ENCODE data around the gene TMPRSS7. TPM values are rescaled to one million over a fixed set of nuclear protein-coding genes. Genes with fewer than 3 reads are reported as not detected.

Gene TMPRSS7
- total RNA-seq, 1 donor from 2014 or later, result not detected

GRCh38 chr3:112003321-112004080 lies 31.0 kb upstream of the TMPRSS7 start:
- Mint-ChIP-seq H3K9me3 (no peaks in the 10 kb centered on the region), H3K4me1 (peaks cover 28% of the 10 kb centered on the region), H3K4me3 (no peak overlapping the region), H3K27ac (no peak overlapping the region), H3K36me3 (no peaks in the 10 kb centered on the region), H3K27me3 (ENCODE audit: low read depth) (peaks cover 21% of the 10 kb centered on the region)
- no peak for TF ChIP-seq CTCF (IDR thresholded peaks at IDR 0.05; ENCODE audit: unreplicated experiment)
- DNase-seq (ENCODE audit: low spot score in 2 of 2, unreplicated experiment in 2 of 2), result no peak

DNA sequence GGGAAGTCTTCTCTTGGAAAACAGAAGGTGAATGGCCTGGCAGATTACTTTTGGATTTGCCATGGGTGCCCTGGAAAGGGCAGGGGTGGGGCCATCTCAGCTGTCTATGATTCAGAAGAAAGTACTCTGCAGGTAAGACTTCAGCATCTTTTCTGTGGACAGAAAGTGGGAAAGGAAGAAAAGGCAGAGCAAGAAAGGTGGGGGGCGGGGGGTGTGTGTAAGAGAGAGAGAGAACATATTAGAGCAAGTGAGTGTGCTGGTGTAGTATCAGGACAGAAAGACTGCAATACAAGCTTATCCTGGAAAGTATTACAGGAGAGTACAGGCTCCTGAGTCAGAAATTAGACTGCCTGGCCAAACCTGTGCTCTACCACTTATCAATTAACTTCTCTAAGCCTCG lies 30.3 kb upstream of the TMPRSS7 start:
- Mint-ChIP-seq H3K4me3 (no peak overlapping the region), H3K4me1 (peaks cover 25% of the 10 kb centered on the region), H3K36me3 (no peaks in the 10 kb centered on the region), H3K27me3 (ENCODE audit: low read depth) (peaks cover 15% of the 10 kb centered on the region), H3K27ac (no peak overlapping the region), H3K9me3 (no peaks in the 10 kb centered on the region)
- no peak for DNase-seq (ENCODE audit: low spot score in 2 of 2, unreplicated experiment in 2 of 2)
- no peak for TF ChIP-seq CTCF (IDR thresholded peaks at IDR 0.05; ENCODE audit: unreplicated experiment)

DNA sequence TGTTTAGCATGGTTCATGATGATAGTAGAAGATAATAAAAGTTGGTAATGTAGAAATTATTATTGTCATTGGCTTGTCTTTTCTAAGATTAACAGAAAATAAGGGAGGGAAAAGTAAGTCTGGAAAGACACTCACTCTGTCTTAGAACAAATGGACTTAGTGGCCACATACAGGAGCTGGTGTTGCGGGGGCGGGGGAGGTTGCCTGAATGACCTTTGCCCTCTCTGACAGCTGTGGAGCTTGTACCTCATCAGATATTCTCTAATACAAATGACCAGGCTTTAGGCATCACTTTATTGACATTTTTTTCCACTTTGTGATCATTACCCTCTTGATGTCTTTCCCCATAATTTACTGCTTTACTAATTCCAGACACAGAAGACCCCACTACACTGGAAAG lies 29.9 kb upstream of the TMPRSS7 start:
- peaks cover 23% of the 10 kb centered on the region for H3K4me1 Mint-ChIP-seq
- no peak for TF ChIP-seq CTCF (IDR thresholded peaks at IDR 0.05; ENCODE audit: unreplicated experiment)

GRCh38 chr3:112005091-112005672 lies 29.4 kb upstream of the TMPRSS7 start:
- Mint-ChIP-seq H3K9me3 (no peaks in the 10 kb centered on the region), H3K27me3 (ENCODE audit: low read depth) (peaks cover 9% of the 10 kb centered on the region), H3K4me1 (peaks cover 21% of the 10 kb centered on the region), H3K27ac (no peak overlapping the region), H3K4me3 (no peak overlapping the region), H3K36me3 (no peaks in the 10 kb centered on the region)
- no peak for DNase-seq (ENCODE audit: low spot score in 2 of 2, unreplicated experiment in 2 of 2)
- TF ChIP-seq CTCF (IDR thresholded peaks at IDR 0.05; ENCODE audit: unreplicated experiment), result no peak

More for the DNA sequence above, 29.9 kb upstream of the TMPRSS7 start:
- no peak for DNase-seq (ENCODE audit: low spot score in 2 of 2, unreplicated experiment in 2 of 2)
- no peak overlapping the region for H3K4me3 Mint-ChIP-seq
- no peak overlapping the region for H3K27ac Mint-ChIP-seq
- H3K9me3 Mint-ChIP-seq, result no peaks in the 10 kb centered on the region
- no peaks in the 10 kb centered on the region for H3K36me3 Mint-ChIP-seq
- H3K27me3 Mint-ChIP-seq (ENCODE audit: low read depth), result peaks cover 12% of the 10 kb centered on the region

DNA sequence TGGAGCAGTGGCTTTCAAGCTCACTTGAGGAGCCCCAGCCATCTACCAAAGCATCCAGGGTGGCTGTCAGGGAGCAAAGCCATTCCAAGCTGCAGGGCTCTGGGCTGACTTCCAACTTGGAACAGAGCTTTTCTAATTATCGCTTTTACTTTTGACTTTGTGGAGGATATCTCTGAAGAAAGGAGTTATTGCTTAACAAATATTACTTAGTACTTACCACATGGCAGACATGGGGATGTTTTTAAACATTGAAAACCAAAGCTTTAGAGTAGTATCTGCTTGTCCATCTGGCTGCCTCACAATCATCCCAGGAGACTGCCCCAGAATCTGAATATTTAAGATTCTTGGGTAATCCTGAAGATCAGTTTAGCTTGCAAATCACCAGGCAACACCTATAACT lies 26.9 kb upstream of the TMPRSS7 start:
- Mint-ChIP-seq H3K27ac (peak overlapping the region; percentile 62), H3K4me1 (peaks cover 27% of the 10 kb centered on the region), H3K9me3 (no peaks in the 10 kb centered on the region), H3K27me3 (ENCODE audit: low read depth) (no peaks in the 10 kb centered on the region), H3K36me3 (no peaks in the 10 kb centered on the region), H3K4me3 (no peak overlapping the region)
- TF ChIP-seq CTCF (IDR thresholded peaks at IDR 0.05; ENCODE audit: unreplicated experiment), result no peak
- no peak for DNase-seq (ENCODE audit: low spot score in 2 of 2, unreplicated experiment in 2 of 2)

All from mesothelial cell of epicardium (in vitro differentiated cells).